GM11168 (cell line): ENCODE results near the gene IMMP2L.

Source experiments
- in situ Hi-C: fragments of 300-500 bp; cut with MboI; formaldehyde crosslinking; loops from one replicate; pipeline ENCODE4 v1.12.0; 2022; ENCODE audit warnings: low sequenced_read_pairs; ENCODE audit not compliant: unreplicated experiment

IMMP2L gene

DNA sequence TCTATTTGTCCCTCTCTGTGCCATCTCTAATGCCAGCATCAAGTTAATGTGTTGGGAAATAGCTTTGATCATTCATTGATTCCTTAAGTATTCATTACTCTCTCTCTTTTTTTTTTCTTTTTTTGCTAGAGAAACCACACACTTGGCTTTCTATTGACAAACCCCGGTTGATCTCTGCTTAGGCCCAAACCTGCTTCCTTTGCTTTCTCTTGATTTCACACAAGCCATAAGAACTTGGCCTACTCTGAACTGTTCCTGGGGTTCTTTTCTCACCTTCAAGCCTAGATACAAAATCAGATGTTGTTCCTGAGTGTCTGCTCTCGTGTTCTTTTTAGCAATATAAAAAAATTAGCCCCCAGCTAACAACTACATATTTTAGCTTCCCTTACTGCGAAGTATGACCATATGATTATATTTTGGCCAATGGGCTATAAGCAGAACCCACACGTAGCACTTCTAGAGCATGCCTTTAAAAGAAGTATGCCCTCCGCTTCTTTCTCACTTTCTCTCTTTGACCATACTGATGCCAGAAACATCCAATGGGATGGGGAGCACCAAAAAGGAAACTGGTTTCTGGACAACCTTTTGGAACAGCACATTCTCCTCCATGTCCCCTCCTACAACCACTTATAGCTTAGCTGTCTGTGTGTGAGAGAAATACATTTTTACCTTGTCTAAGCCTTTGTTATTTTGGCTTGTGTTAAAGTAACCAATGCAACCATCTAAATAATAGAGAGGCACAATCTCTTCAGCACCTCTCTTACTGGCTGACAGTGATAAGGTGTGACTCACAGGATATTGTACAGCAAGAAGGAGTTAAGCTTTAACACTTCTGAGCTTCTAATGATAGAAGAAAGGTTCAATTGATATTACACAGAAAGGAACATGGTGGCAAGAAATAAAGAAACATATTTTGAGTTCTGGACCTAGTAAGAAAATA lies 568.0 kb downstream of the IMMP2L start:
- in situ Hi-C loops: no loop called here

DNA sequence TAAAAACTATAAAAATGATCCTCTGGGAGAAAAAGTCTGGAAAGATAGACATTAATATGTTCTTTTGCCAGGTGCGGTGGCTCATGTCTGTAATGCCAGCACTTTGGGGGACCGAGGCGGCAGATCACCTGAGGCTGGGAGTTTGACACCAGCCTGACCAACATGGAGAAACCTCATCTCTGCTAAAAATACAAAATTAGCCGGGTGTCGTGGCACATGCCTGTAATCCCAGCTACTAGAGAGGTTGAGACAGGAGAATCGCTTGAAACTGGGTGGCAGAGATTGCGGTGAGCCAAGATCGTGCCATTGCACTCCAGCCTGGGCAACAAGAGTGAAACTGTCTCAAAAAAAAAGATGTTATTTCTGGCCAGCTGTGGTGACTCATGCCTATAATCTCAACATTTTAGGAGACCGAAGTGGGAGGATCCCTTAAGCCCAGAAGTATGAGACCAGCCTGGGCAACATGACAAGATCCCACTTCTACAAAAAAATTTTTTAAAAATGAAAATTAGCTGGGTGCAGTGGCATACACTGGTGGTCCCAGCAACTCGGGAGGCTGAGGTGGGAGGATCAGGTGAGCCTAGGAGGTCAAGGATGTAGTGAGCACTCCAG lies 573.3 kb downstream of the IMMP2L start:
- in situ Hi-C loops: no loop called here

DNA sequence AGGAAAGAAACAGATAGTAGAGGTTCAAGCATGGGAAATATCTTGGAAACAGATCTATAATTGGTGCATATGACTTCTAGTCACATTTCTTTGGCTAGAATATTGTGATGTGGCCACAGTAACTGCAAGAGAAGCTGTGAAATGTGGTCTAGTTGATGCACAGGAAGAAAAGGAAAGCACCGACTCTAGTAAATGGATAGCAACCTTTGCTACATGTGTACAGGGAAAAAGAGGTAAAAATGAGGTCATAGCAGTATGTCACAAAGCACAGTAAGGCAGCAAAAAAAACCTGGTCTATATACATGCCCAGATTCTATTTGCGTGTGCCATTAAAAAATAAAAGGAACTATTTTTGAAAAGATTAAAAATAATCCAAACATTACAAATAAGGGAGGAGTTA lies 573.9 kb downstream of the IMMP2L start:
- in situ Hi-C loops: no loop called here

DNA sequence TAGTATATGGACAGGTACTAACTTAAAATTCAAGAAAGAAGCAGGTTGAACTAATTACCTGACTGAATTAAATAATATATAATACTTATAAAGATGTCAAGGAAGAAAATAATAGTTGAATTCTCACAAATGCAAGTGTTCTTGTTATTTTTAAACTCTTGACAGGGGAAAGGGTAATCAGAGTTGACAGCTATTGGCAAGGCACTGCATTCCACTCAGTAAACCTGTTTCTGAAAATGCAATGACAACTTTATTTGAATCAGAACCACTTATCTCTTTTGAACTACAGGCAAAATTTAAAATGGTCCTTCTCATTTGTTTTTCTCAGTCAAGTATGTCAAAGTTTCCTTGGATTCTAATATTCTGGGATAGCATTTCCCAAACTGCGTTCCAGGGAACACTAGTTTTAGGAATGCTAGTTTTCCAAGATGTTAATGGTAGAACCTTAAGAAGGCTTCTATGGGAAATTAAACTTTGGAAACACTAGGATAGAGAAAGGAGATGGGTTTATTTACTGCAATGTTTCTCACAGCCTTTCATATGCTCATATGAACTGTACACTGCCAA lies 575.1 kb downstream of the IMMP2L start:
- in situ Hi-C loops: no loop called here

DNA sequence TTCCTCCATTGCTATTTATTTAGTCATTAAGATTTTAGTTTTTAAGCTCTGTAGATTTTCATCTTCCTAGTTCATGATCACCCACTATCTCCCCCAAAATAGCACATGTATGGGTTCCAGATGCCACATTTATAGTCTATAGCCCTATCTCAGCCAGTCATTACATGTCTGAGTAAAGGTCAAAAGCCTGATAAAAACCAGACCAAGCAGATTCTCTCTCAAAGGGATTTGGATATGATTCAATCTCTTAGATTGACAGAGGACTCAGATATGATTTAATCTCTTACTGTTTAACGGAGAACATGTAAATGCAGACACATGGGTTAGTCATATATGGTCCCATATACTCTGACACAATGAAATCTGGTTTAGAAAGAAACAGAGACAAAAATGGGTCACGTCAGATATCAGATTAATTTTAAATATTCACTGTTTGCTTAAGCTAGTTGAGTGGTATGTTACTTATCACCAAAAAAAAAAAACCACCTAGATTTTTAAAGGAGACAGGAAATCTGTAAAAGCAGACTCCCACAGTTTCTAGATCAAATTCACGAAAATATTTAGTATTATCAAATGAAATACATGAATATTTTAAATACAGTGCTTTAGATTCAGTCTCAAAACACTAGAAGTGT lies 578.4 kb downstream of the IMMP2L start:
- in situ Hi-C loops: no loop called here

DNA sequence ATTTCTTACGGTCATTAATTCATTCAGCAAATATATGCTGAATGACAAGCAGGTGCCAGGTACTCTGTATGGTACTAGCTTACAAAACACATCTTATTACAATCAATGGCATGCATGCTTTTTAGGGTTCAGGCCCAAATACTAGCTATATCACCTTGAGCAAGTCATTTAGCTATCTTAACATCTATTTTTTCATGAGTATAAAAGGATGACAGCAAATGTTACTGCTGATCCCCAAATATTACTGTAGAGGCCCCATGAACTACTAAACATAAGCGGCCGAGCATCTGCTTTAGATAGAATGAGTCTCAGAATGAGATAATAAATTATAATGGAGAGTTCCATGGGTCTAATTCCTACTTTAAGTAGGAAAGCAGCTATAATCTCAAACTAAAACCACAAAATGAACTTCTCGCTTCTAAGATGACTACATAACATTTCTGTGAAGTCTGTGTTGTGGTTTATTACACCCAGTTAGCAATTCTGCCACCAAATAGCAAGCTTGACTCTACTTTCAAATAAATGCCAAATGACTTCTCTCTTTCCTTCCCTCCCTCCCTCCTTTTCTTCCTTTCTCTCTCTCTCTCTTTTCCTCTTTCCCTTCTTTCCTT lies 585.1 kb downstream of the IMMP2L start:
- in situ Hi-C loops: no loop called here

DNA sequence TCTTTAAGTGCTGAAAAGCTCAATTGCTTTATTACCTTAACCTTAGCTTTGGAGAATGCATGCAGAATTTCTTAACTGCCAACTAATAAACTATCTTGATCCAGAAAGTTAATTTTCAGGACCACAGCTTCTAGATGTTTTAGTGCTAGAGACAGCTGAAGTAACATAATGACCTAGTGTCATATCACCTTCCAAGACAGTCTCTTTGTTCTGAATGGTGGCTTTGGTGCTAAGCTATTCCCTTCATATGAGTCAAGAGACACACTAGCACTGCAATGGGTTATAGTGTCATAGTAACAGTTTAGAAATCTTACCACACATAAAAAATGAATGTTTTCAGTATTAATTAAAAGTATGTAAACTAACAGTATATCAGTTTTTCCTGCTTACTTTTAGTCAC lies 586.8 kb downstream of the IMMP2L start:
- in situ Hi-C loops: no loop called here

DNA sequence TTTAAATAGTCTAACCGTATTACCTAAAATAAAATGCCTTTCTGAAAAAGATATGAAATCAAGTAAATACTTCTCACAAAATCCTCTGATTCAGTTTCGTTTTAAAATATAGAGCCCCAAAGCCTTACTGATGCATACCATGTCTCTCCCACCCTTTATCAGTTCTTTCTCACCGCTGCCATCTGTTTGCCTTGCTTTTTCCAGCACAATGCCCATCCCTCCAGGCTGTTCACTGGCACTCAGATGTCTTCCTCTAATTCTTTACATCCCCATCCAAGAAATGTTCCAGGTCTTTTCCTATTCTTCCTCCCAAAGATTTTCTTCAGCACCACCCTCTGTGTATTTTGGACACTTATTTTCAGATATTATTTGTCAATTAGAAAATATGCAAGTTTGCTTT lies 587.9 kb downstream of the IMMP2L start:
- in situ Hi-C loops: no loop called here

DNA sequence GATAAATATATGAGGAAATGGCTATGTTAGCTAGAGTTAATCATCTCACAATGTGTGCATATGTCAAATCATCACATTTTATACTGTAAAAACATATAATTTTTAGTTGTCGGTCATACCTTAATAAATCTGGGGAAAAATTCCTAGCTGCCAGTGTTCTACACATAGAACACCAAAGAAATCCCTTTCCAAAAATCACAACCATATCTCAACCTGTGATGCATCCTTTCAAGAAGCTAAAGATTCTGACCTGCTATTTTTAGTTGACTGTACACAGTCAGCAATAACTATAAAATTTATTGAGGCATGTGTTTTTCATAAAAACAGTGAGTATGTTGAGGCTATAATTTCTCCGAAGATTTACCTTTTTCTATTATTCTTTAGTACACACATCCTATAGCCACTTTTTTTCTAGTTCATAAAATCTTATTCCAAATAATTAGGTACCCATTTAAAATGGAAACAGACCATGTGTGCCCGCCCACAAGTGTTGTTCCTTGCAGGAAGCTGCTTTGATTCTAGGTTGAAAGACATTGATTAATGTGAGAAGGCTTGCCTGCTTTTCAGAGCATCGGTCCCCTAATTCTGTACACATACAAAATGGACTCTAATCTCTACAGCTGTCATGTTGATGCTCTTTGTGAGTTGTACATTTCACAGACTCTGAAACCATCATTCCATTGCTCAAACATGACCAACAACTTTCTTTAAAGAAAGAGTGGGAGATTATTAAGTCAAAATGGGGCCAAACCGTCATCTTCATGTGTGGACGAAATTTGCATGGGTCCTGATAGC lies 588.9 kb downstream of the IMMP2L start:
- in situ Hi-C loops: no loop called here

DNA sequence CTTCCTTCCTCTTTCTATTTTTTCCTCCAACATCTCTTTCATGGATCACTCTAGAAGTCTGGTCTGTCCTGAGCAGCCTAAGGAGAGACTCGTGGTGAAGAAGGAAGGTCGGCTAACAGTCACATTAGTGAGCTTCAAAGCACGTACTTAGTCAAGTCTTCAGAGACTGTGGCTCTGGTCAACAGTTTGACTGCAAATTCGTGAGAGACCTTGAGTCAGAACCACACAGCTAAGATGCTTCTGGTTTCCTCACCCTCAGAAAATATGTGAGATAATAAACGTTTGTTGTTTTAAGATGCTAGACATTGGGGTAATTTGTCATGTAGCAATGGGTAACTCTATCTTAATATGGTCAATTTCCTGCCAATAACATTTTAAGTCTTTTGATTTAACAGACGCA lies 597.5 kb downstream of the IMMP2L start:
- in situ Hi-C loops: no loop called here

DNA sequence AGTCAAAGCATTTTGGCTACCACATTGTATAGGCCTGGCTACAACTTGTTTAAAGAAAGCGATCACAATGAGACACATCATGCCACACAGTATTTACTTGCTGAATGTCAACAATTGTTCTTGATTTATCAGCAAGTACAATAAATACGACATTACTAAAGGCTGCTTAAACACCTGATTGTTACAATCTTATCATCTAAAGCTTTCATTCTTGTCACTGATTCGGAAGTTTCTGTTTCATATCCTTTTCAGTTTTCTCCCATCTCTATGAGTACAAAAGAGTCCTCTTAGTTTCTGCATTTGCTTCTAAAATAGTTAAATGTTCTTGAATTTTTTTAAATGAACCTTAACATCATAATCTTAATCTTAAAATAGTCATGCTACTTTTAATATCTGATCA lies 599.5 kb downstream of the IMMP2L start:
- in situ Hi-C loops: no loop called here

DNA sequence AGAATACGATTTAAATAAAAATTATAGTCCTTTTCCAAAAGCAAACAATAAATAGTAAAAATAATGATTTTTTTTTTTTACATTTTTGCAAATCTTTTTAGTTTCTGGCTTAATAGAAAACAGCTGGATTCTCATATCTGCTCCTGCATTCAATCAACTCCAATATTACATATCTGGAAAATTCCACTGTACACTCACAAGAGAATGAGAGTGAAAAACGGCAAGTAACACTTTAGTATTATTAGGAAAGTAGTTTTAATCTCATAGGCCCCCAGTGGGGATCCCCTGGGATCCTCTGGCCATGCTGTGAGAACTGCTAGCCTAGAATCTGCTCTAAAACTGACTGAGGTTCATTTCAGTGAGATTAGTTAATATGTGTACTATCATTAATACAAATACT lies 599.9 kb downstream of the IMMP2L start:
- in situ Hi-C loops: no loop called here

DNA sequence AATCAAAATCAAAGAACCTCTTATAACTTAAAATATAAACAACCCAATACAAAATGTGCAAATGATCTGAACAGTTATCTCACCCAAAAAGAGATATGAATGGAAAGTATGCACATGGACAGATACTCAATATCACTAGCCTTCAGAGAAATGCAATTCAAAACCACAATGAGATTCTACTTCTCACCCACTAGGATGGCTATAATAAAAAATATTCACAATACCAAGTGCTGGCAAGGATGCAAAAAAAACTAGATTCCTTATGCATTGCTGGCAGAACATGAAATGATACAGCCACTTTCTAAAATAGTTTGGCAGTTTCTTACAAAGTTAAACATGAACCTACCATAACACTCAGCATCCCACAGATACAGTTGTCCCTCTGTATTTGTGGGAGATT lies 601.5 kb downstream of the IMMP2L start:
- in situ Hi-C loops: no loop called here

DNA sequence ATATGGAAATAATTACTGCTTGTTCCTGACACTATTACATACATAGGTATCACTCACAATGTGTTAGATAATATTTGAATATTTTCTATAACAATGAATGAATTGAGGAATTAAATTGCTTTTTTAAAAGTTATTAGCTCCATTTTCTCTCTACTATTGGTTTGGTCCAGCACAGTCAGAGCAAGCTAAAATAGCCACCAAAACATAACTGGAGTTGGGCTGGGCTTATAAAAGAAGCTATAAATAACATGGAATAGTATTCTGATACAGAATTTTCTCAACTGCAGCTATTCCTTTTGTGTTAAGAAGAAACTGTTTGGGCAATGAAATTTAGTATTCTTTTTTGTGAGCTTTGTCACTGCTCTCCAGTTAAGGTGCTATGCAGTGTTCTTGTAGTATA lies 614.0 kb downstream of the IMMP2L start:
- in situ Hi-C loops: no loop called here

DNA sequence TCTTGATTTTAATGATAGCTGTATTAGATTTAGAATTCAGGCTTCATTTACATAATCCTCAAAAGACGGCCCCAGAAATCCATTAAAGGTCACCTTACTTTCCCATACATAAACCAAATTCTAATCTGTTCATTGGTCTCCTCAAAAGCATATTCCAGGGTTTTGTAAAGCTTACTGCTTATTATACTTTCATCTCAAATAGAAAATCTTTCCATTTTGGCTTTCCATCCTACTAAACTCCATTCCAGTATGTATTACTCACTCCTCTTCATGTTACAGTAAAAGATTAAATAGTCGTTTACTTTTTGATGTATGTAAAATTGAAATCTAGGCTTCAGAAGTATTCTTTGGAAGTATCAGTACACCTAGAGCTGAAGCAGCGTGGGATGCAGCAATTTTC lies 614.9 kb downstream of the IMMP2L start:
- in situ Hi-C loops: no loop called here

DNA sequence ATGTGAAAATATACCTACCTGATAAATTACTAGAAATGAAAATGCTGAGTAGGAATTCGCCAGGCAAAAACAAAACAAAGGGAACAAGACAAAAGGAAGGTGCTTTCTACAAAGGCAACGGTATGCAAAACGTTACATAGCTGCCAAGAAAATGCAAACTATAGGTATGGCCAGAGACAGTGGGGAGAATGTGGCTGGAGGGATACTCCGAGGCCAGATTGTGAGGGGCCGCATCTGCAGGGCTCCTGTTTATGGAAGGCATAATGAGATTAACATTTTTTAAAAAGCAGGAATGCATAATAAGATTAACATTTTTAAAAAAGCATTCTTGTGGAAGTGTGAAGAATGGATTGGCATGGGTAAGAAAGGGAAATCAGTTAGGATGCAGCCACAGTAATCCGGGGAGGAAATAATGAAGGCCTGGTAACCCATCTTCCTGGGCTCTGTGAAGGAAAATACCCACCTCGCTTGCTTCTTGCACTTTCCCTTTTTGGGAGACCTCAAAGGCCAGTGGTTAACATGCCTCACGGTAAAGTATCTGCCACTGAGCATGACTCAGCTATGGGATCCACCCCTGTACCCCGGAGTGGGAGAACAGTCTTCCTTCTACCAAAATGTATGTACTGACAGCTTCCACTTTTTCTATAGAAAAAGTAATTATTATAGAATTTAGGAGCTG lies 617.2 kb downstream of the IMMP2L start:
- in situ Hi-C loops: no loop called here

DNA sequence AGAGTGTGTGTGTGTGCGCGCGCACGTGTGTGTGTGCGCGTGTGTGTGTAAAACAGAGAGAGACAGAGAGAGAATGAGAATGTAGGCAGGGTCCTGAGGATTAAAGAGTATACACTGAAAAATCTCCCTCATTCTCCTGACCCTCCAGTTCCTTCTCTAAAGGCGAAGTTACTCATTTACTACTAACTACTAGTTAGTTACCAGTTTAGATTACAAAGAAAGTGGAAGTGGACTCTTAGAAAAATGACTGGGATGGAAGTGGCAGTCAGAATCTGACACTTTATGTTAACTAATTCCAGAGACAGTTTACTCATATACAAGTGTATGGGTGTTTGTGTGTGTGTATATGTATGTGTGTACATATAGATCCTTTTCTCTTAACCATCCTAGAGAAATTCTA lies 617.8 kb downstream of the IMMP2L start:
- in situ Hi-C loops: no loop called here

DNA sequence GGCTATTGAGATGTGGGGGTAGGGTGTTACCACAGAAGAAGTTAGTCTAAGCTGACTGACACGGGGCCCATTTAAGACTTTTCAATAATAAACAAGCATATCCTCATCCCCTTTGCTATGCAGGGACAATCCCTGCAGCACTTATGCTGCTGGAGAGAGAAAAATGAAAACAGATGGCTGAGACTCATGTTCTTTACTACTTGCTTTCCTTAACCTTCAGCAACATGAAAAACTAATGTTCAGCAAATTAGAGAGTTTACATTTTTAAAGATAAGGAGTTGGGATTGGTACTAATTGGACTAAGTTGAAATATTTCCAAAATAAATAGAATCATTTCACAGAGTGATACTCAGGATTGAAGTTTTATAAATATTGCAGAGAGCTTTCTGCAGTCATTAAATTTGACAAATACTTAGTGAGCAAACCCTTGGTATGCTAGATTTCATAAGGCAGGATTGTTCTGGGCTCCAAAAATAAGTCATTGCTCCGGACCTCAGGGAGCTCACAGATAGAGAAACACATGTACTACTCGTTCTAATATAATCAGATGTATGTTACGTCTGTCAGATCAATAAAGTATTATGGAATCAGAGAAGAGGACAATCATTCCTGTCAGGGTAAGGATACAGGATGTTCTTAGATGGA lies 618.5 kb downstream of the IMMP2L start:
- in situ Hi-C loops: no loop called here

DNA sequence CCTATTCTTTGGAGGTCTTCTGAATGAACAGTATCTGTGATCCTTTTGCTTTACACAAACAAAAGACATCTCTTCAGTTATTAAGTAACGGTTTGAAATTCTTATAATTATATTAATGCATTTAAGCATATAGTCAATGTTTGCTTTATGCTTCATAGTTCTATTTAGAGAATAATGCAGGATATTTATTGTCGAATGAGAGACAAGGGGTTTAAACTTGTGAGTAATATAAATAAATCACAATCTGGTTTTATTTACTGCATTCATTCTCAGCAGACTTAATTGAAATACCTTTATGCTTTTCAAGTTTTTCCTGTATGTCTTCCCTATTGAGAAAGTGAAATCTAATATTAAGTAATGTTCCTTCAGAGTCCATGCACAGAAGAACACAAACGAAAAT lies 620.9 kb downstream of the IMMP2L start:
- in situ Hi-C loops: no loop called here
